ENCODE results near the gene NLRP12.
"Not testable (repeated sequence)": the region's sequence is repeated elsewhere in the genome, so short reads cannot be mapped to it uniquely, and the experiment has no call there.

DNA sequence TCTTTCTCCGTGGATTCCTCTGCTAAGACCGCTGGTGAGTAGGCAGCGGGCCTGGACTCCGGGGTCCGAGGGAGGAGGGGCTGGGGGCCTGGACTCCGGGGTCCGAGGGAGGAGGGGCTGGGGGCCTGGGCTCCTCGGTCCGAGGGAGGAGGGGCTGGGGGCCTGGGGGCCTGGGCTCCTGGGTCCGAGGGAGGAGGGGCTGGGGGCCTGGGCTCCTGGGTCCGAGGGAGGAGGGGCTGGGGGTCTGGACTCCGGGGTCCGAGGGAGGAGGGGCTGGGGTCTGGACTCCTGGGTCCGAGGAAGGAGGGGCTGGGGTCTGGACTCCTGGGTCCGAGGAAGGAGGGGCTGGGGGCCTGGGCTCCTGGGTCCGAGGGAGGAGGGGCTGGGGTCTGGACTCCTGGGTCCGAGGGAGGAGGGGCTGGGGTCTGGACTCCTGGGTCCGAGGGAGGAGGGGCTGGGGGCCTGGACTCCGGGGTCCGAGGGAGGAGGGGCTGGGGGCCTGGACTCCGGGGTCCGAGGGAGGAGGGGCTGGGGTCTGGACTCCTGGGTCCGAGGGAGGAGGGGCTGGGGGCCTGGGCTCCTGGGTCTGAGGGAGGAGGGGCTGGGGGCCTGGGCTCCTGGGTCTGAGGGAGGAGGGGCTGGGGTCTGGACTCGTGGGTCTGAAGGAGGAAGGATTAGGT, 45.8 kb upstream of the NLRP12 start:
- TF ChIP-seq, protein P1, sequence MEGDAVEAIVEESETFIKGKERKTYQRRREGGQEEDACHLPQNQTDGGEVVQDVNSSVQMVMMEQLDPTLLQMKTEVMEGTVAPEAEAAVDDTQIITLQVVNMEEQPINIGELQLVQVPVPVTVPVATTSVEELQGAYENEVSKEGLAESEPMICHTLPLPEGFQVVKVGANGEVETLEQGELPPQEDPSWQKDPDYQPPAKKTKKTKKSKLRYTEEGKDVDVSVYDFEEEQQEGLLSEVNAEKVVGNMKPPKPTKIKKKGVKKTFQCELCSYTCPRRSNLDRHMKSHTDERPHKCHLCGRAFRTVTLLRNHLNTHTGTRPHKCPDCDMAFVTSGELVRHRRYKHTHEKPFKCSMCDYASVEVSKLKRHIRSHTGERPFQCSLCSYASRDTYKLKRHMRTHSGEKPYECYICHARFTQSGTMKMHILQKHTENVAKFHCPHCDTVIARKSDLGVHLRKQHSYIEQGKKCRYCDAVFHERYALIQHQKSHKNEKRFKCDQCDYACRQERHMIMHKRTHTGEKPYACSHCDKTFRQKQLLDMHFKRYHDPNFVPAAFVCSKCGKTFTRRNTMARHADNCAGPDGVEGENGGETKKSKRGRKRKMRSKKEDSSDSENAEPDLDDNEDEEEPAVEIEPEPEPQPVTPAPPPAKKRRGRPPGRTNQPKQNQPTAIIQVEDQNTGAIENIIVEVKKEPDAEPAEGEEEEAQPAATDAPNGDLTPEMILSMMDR (IDR thresholded peaks at IDR 0.05; ENCODE audit: insufficient read depth, low read length, poor library complexity, severe bottlenecking): not testable (repeated sequence)
- TF ChIP-seq EZH2phosphoT487 (conservative IDR thresholded peaks at IDR 0.05; ENCODE audit: low read length): not testable (repeated sequence)
